Transverse colon (tissue), 4 donors: ENCODE results near the gene SUCO. TPM values are rescaled to one million over a fixed set of nuclear protein-coding genes. Genes with fewer than 3 reads are reported as not detected.

Experiments used
- DNase-seq: peaks from one replicate; pipeline ENCODE4 v3.0.0-alpha.2; 2019
- H3K27ac ChIP-seq, 4 donors: fragments of 200-600 bp; sonication (generic); 2 replicates each; pipeline ENCODE4 v1.5.1; 2016 to 2018; ENCODE audit warnings: inconsistent platforms in 4 of 4
- H3K27me3 ChIP-seq: fragments of 200-600 bp; sonication (generic); 2 replicates; pipeline ENCODE4 v1.5.1; 2017; ENCODE audit warnings: inconsistent platforms
- H3K36me3 ChIP-seq, 4 donors: fragments of 200-600 bp; sonication (generic); 2 replicates each; pipeline ENCODE4 v1.5.1; 2017 to 2019; ENCODE audit warnings: inconsistent platforms in 4 of 4
- H3K4me1 ChIP-seq, 4 donors: fragments of 200-600 bp; sonication (generic); 2 replicates each; pipeline ENCODE4 v1.5.1; 2017 to 2020; ENCODE audit warnings: inconsistent platforms in 4 of 4
- H3K4me3 ChIP-seq, 4 donors: fragments of 200-600 bp; sonication (generic); 1 replicate in 1 of 4; 2 replicates in 3 of 4; pipeline versions ENCODE4 v1.5.1 to v1.6.1; 2017 to 2019; ENCODE audit warnings: inconsistent platforms in 4 of 4
- H3K9me3 ChIP-seq, 2 donors: fragments of 200-600 bp; sonication (generic); 2 replicates each; pipeline ENCODE4 v1.5.1; 2017 to 2019; ENCODE audit warnings: inconsistent platforms in 2 of 2
- EP300 ChIP-seq: sonication (generic); formaldehyde crosslinking; IDR thresholded peaks from one replicate; pipeline ENCODE4 v1.6.1; 2017; ENCODE audit warnings: antibody characterized with exemption, low read depth
- POLR2A ChIP-seq: fragments of 450-650 bp; IDR thresholded peaks from one replicate; pipeline ENCODE4 v1.6.1; 2016; ENCODE audit warnings: antibody characterized with exemption, mild to moderate bottlenecking, moderate library complexity
- POLR2AphosphoS5 ChIP-seq, 3 donors: sonication (generic); formaldehyde crosslinking; IDR thresholded peaks; one replicate each; pipeline ENCODE4 v1.6.1; 2016; ENCODE audit warnings: antibody characterized with exemption in 3 of 3
- WGBS, 2 donors: methylation state at CpG; one replicate each; pipeline ENCODE4 v1.1.5; 2018; ENCODE audit warnings: low coverage in 1 of 2; 5-methylcytosine and 5-hydroxymethylcytosine counted together
- in situ Hi-C, 4 donors: fragments of 200-750 bp; cut with MboI; loops; one replicate each; pipeline versions ENCODE4 v1.15.0 to v1.15.1; 2017; ENCODE audit warnings: low sequenced_read_pairs in 3 of 4, low pct_ligation_motif_present in 1 of 4, low pct_unique_long_range_greater_than_20kb in 1 of 4
- intact Hi-C: fragments of 100-400 bp; cut with DNase I; formaldehyde crosslinking; loops from one replicate; pipeline ENCODE4 v1.15.1; 2023; ENCODE audit warnings: low total_unique reads
- total RNA-seq, 4 donors: library from RNA; depleted of rRNA; stranded (reverse); fragments of >200 nt; gene quantifications; one replicate each; pipeline ENCODE4 v1.1.0, GENCODE V29; 2016
- TF ChIP-seq, protein P1 (sequence below), 5 experiments: fragments of 200-600 bp in 3 of 5; fragments of 450-650 bp in 2 of 5; sonication (generic) in 3 of 5; IDR thresholded peaks; 1 replicate in 2 of 5; 2 replicates in 3 of 5; pipeline ENCODE4 v1.5.1; 2016 to 2017; ENCODE audit warnings: antibody characterized with exemption in 5 of 5, inconsistent platforms in 3 of 5, mild to moderate bottlenecking in 2 of 5, moderate library complexity in 1 of 5

The SUCO gene
- total RNA-seq, 4 donors from 2014 or later, result 10.1 to 48.4 (median 21.6) TPM

DNA sequence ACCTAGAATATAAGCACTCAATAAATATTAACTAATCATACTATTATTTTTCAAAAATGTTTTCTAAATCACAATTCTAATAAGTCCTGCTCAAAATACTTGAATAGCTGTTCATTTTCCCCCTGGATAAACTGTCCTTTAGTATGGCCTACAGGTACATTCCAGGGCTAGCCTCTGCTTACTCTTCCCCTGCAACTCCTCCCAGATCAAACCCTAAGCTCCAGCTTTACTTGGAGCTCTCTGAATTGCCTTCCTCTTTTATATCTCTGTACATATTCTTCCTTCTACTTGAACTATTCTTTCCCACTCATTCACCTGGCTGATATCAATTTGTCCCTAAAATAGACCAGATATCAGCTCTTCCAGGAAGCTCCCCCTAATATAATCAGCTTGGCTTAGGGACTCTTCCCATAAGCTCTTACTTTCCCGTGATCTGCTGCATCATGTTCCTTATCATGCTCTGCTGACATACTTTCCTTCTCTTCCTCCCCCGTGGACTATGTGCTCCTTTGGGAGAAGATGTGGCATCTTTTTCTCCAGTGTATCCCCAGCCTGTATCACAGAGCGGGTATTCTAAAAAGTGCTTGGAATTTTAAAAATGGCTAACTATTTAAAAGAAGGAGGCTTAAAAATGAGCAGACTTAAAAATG, 46.0 kb upstream of the SUCO start:
- in situ Hi-C loops (no loop called here), intact Hi-C loops (no loop called here)
- 56 to 77% methylated on average over 3 of the region's 3 CpGs for WGBS, 2 donors
- DNase-seq, result no peak
- Histone ChIP-seq H3K27ac (no peak overlapping the region), H3K4me3 (no peak overlapping the region), H3K36me3 (no peaks in the 10 kb centered on the region), H3K27me3 (no peaks in the 10 kb centered on the region), H3K4me1 (no peaks in the 10 kb centered on the region), H3K9me3 (no peaks in the 10 kb centered on the region)
- TF ChIP-seq EP300, result no peak
- TF ChIP-seq POLR2AphosphoS5 (IDR thresholded peaks at IDR 0.05), result no peak
- no peak for TF ChIP-seq POLR2A
- TF ChIP-seq, protein P1, sequence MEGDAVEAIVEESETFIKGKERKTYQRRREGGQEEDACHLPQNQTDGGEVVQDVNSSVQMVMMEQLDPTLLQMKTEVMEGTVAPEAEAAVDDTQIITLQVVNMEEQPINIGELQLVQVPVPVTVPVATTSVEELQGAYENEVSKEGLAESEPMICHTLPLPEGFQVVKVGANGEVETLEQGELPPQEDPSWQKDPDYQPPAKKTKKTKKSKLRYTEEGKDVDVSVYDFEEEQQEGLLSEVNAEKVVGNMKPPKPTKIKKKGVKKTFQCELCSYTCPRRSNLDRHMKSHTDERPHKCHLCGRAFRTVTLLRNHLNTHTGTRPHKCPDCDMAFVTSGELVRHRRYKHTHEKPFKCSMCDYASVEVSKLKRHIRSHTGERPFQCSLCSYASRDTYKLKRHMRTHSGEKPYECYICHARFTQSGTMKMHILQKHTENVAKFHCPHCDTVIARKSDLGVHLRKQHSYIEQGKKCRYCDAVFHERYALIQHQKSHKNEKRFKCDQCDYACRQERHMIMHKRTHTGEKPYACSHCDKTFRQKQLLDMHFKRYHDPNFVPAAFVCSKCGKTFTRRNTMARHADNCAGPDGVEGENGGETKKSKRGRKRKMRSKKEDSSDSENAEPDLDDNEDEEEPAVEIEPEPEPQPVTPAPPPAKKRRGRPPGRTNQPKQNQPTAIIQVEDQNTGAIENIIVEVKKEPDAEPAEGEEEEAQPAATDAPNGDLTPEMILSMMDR (IDR thresholded peaks at IDR 0.05), result no peak

DNA sequence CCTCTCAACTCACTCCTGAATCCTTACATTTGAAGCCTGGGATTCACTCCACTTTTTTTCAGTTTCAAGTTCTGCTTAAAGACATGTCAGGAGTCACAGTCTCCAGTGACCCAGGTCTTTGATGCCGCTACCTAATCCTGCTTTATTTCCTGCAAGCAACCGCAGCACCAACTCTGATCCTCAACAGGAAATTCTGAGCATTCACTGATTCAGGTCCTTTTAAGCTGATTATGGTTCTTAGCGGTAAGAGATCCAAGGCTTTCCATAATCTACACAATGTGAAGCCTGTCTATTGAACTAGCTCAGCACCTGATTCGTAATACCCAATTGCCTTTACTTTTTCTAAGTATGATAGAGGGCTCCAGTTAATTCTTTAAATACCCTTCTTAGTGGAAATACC, 45.4 kb upstream of the SUCO start:
- TF ChIP-seq POLR2AphosphoS5 (IDR thresholded peaks at IDR 0.05), result no peak
- TF ChIP-seq, protein P1 (IDR thresholded peaks at IDR 0.05), result no peak
- no peak for TF ChIP-seq POLR2A
- no peak for TF ChIP-seq EP300
- H3K27me3 ChIP-seq, result no peaks in the 10 kb centered on the region
- DNase-seq, result no peak
- no peaks in the 10 kb centered on the region for H3K4me1 ChIP-seq
- no peaks in the 10 kb centered on the region for H3K9me3 ChIP-seq
- no peak overlapping the region for H3K4me3 ChIP-seq
- intact Hi-C loops, result no loop called here
- no peak overlapping the region for H3K27ac ChIP-seq
- WGBS, 2 donors, result 83% methylated on average over 4 of the region's 4 CpGs; no CpG with 5 or more reads in 1 of the 2 donors
- in situ Hi-C loops, result no loop called here
- no peaks in the 10 kb centered on the region for H3K36me3 ChIP-seq

DNA sequence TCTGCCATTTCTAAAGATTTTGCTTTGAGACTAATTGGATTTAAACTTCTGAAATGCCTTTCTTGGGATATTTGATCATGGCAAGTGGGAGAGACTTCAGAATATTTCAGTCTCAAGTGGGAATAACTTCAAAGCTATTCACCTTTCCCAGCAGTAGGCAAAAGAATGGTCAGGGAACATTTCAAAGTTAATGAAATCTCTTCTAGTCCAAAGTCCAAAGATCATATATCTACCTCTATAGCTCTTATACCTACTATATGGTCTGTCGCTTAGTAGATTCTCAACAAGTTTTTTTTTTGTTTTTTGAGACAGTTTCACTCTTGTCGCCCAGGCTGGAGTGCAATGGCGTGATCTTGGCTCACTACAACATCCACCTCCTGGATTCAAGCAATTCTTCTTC, 44.6 kb upstream of the SUCO start:
- no peak for DNase-seq
- WGBS, 2 donors, result 70 to 91% methylated on average over 1 to 3 of the region's 3 CpGs
- H3K4me3 ChIP-seq, result no peak overlapping the region
- H3K27ac ChIP-seq, result no peak overlapping the region
- no peak for TF ChIP-seq EP300
- TF ChIP-seq POLR2AphosphoS5 (IDR thresholded peaks at IDR 0.05), result no peak
- TF ChIP-seq POLR2A, result no peak
- TF ChIP-seq, protein P1 (IDR thresholded peaks at IDR 0.05), result no peak
- no peaks in the 10 kb centered on the region for H3K36me3 ChIP-seq
- intact Hi-C loops (no loop called here), in situ Hi-C loops (no loop called here)
- no peaks in the 10 kb centered on the region for H3K4me1 ChIP-seq
- no peaks in the 10 kb centered on the region for H3K27me3 ChIP-seq
- H3K9me3 ChIP-seq, result no peaks in the 10 kb centered on the region

DNA sequence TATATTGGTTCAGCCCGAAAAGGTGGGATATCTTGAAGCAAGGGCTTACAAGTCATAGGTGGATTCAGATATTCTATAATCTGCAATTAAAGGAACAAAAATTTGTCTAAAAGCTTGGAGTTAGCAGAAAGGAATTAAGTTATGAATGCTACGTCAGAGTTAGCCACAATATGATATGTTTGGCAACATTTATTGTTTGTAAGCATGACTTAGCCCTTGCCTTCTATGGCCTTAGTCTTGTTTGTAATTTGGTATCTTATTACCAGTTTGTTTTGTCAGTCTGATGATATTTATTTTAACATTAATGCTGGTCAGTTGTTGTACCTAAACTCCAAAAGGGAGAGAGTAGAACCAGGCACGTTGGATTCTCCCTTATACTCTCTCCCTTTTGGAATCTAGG, 43.1 kb upstream of the SUCO start:
- H3K27ac ChIP-seq, result no peak overlapping the region
- no peaks in the 10 kb centered on the region for H3K27me3 ChIP-seq
- whole genome bisulfite sequencing, 2 donors, result 71 to 75% methylated on average over 3 of the region's 3 CpGs
- in situ Hi-C loops (no loop called here), intact Hi-C loops (no loop called here)
- H3K9me3 ChIP-seq, result no peaks in the 10 kb centered on the region
- DNase-seq, result no peak
- H3K4me3 ChIP-seq, result no peak overlapping the region
- TF ChIP-seq POLR2A (no peak), POLR2AphosphoS5 (IDR thresholded peaks at IDR 0.05) (no peak), EP300 (no peak)
- TF ChIP-seq, protein P1 (IDR thresholded peaks at IDR 0.05), result no peak
- no peaks in the 10 kb centered on the region for H3K36me3 ChIP-seq
- no peaks in the 10 kb centered on the region for H3K4me1 ChIP-seq
